HUES48 (cell line): ENCODE data around the gene DAZL.
"Not testable (repeated sequence)": the region's sequence is repeated elsewhere in the genome, so short reads cannot be mapped to it uniquely, and the experiment has no call there.

Experiments
- H3K27ac ChIP-seq: one replicate; pipeline ENCODE4 v1.7.0; 2013; ENCODE audit warnings: low read depth, low read length, inconsistent platforms
- H3K27me3 ChIP-seq: 2 replicates; pipeline ENCODE4 v1.6.1; 2013; ENCODE audit warnings: mild to moderate bottlenecking, low read length; ENCODE audit not compliant: control insufficient read depth, insufficient read depth
- H3K36me3 ChIP-seq: 2 replicates; pipeline ENCODE4 v1.6.1; 2013; ENCODE audit warnings: low read length; ENCODE audit not compliant: control insufficient read depth, insufficient read depth
- H3K4me1 ChIP-seq: 2 replicates; pipeline ENCODE4 v1.6.1; 2013; ENCODE audit warnings: mild to moderate bottlenecking, low read length; ENCODE audit not compliant: control insufficient read depth, insufficient read depth
- H3K4me3 ChIP-seq: 2 replicates; pipeline ENCODE4 v1.5.1; 2013; ENCODE audit warnings: mild to moderate bottlenecking, low read depth, low read length
- H3K9ac ChIP-seq: 2 replicates; pipeline ENCODE4 v1.6.1; 2013; ENCODE audit warnings: mild to moderate bottlenecking, low read depth, low read length, moderate library complexity
- H3K9me3 ChIP-seq: 2 replicates; pipeline ENCODE4 v1.6.1; 2013; ENCODE audit warnings: low read length; ENCODE audit not compliant: control insufficient read depth, insufficient read depth

Gene DAZL

GRCh38 chr3:16604887-16605602 is at the start of gene DAZL:
DAZL (minus strand) TSS chr3:16605423; CDS start chr3:16605205, 218 bp downstream.
- Histone ChIP-seq H3K9me3 (peaks cover 6% of the 10 kb centered on the region; the same call in 1 of the 2 replicates), H3K4me3 (no peak within 1 kb of the TSS), H3K27me3 (no peaks in the 10 kb centered on the region), H3K4me1 (peaks cover 28% of the 10 kb centered on the region), H3K36me3 (no peaks in the 10 kb centered on the region; the same call in 1 of the 2 replicates), H3K9ac (no peak within 1 kb of the TSS), H3K27ac (no peak within 1 kb of the TSS)

GRCh38 chr3:16654976-16655375 is 49.8 kb upstream of the DAZL start:
- H3K4me1 ChIP-seq = peaks cover 54% of the 10 kb centered on the region
- H3K27ac ChIP-seq = no peak overlapping the region

GRCh38 chr3:16653712-16654111 is 48.5 kb upstream of the DAZL start:
- no peak overlapping the region for H3K9ac ChIP-seq
- no peaks in the 10 kb centered on the region for H3K27me3 ChIP-seq
- peaks cover 42% of the 10 kb centered on the region for H3K4me1 ChIP-seq
- no peaks in the 10 kb centered on the region for H3K36me3 ChIP-seq
- no peak overlapping the region for H3K27ac ChIP-seq
- no peaks in the 10 kb centered on the region for H3K9me3 ChIP-seq
- no peak overlapping the region for H3K4me3 ChIP-seq

More at GRCh38 chr3:16654976-16655375, 49.8 kb upstream of the DAZL start:
- H3K36me3 ChIP-seq = no peaks in the 10 kb centered on the region
- no peak overlapping the region for H3K4me3 ChIP-seq
- H3K9ac ChIP-seq = no peak overlapping the region
- peaks cover under 1% of the 10 kb centered on the region; the same call in 1 of the 2 replicates for H3K9me3 ChIP-seq
- no peaks in the 10 kb centered on the region for H3K27me3 ChIP-seq

- no peaks in the 10 kb centered on the region for H3K4me1 ChIP-seq
- H3K36me3 ChIP-seq = no peaks in the 10 kb centered on the region
- H3K4me3 ChIP-seq = no peak overlapping the region
- no peak overlapping the region for H3K27ac ChIP-seq
- no peaks in the 10 kb centered on the region for H3K27me3 ChIP-seq
- no peak overlapping the region for H3K9ac ChIP-seq
- no peaks in the 10 kb centered on the region for H3K9me3 ChIP-seq
Measured at GRCh38 chr3:16647668-16648067, 42.4 kb upstream of the DAZL start.

GRCh38 chr3:16639806-16640205 is 34.6 kb upstream of the DAZL start:
- H3K9ac ChIP-seq = no peak overlapping the region
- no peak overlapping the region for H3K4me3 ChIP-seq
- no peaks in the 10 kb centered on the region for H3K27me3 ChIP-seq
- H3K27ac ChIP-seq = no peak overlapping the region
- no peaks in the 10 kb centered on the region for H3K9me3 ChIP-seq
- H3K36me3 ChIP-seq = no peaks in the 10 kb centered on the region; the same call in 1 of the 2 replicates
- no peaks in the 10 kb centered on the region for H3K4me1 ChIP-seq

- Histone ChIP-seq H3K36me3 (no peaks in the 10 kb centered on the region; the same call in 1 of the 2 replicates), H3K9me3 (no peaks in the 10 kb centered on the region), H3K27me3 (no peaks in the 10 kb centered on the region), H3K9ac (no peak overlapping the region), H3K27ac (no peak overlapping the region), H3K4me1 (no peaks in the 10 kb centered on the region), H3K4me3 (no peak overlapping the region)
Measured at GRCh38 chr3:16633948-16634347, 28.7 kb upstream of the DAZL start.

GRCh38 chr3:16632395-16632794 is 27.2 kb upstream of the DAZL start:
- no peaks in the 10 kb centered on the region; the same call in 1 of the 2 replicates for H3K36me3 ChIP-seq
- H3K9me3 ChIP-seq = no peaks in the 10 kb centered on the region
- H3K9ac ChIP-seq = no peak overlapping the region
- H3K27ac ChIP-seq = no peak overlapping the region
- no peak overlapping the region for H3K4me3 ChIP-seq
- H3K27me3 ChIP-seq = no peaks in the 10 kb centered on the region
- H3K4me1 ChIP-seq = no peaks in the 10 kb centered on the region

- Histone ChIP-seq H3K4me1 (no peaks in the 10 kb centered on the region), H3K4me3 (no peak overlapping the region), H3K9me3 (peaks cover 9% of the 10 kb centered on the region; the same call in 1 of the 2 replicates), H3K36me3 (no peaks in the 10 kb centered on the region), H3K27ac (no peak overlapping the region), H3K27me3 (no peaks in the 10 kb centered on the region), H3K9ac (no peak overlapping the region)
Measured at GRCh38 chr3:16618721-16619120, 13.5 kb upstream of the DAZL start.

GRCh38 chr3:16617155-16617554 is 11.9 kb upstream of the DAZL start:
- H3K27me3 ChIP-seq, H3K27ac ChIP-seq, H3K4me1 ChIP-seq, H3K4me3 ChIP-seq, H3K36me3 ChIP-seq, H3K9me3 ChIP-seq, H3K9ac ChIP-seq: not testable (repeated sequence)

GRCh38 chr3:16616083-16616482 is 10.9 kb upstream of the DAZL start:
- Histone ChIP-seq H3K4me3 (no peak overlapping the region), H3K9me3 (peaks cover 9% of the 10 kb centered on the region; the same call in 1 of the 2 replicates), H3K4me1 (peaks cover 13% of the 10 kb centered on the region; the same call in 1 of the 2 replicates), H3K27ac (no peak overlapping the region), H3K36me3 (no peaks in the 10 kb centered on the region), H3K27me3 (no peaks in the 10 kb centered on the region), H3K9ac (no peak overlapping the region)
